ENCODE measurements around the gene CEPT1.
"Not testable (repeated sequence)": the region's sequence is repeated elsewhere in the genome, so short reads cannot be mapped to it uniquely, and the experiment has no call there.

- not testable (repeated sequence) for TF ChIP-seq BHLHE40 (IDR thresholded peaks at IDR 0.05; ENCODE audit: borderline replicate concordance); FOXM1 (IDR thresholded peaks at IDR 0.05; ENCODE audit: borderline replicate concordance); TARDBP (IDR thresholded peaks at IDR 0.05); HDGF (IDR thresholded peaks at IDR 0.05; ENCODE audit: borderline replicate concordance)
These were observed 75.3 kb downstream of the CEPT1 start for GRCh38 chr1:111215285-111215684.
